Measurements from ENCODE around the gene CRACR2A. TPM values are rescaled to one million over a fixed set of nuclear protein-coding genes. Genes with fewer than 3 reads are reported as not detected.

Gene CRACR2A
- total and polyA plus RNA-seq, 2 donors, result 1.5 to 6.2 TPM

GRCh38 chr12:3630621-3631271, 122.2 kb downstream of the CRACR2A start:
- Histone ChIP-seq H3K36me3 (ENCODE audit: insufficient read depth) (no peaks in the 10 kb centered on the region), H3K4me3 (ENCODE audit: low read depth, low read length) (no peak overlapping the region), H3K4me1 (ENCODE audit: insufficient read depth) (no peaks in the 10 kb centered on the region), H3K27ac (ENCODE audit: low read depth) (no peak overlapping the region)
- DNase-seq (ENCODE audit: extremely low spot score), result no peak
- WGBS, result 88% methylated on average over 8 of the region's 8 CpGs

DNA sequence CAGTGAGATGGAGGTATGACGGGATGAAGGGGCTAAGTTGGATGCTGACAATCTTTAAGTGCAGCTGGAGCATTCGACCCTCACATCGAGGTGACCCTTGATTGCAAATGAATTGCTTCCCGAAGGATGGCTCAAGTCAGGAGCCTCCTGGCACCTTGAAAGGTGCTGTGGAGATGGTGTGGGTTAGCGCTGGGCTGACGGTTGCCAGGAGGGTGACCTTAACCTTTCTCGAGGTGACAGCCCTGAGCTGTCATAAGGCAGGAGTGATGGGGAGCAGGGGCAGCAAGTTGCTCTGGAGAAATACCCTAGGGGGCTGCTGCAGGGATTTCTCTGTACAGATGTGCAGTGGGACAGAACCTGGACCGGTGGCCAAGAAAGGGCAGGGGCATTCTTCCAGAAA, 122.8 kb downstream of the CRACR2A start:
- H3K36me3 ChIP-seq (ENCODE audit: insufficient read depth), result no peaks in the 10 kb centered on the region
- no peaks in the 10 kb centered on the region for H3K4me1 ChIP-seq (ENCODE audit: insufficient read depth)
- WGBS, result 84% methylated on average over 8 of the region's 8 CpGs
- no peak overlapping the region for H3K4me3 ChIP-seq (ENCODE audit: low read depth, low read length)
- DNase-seq (ENCODE audit: extremely low spot score), result no peak
- H3K27ac ChIP-seq (ENCODE audit: low read depth), result no peak overlapping the region

DNA sequence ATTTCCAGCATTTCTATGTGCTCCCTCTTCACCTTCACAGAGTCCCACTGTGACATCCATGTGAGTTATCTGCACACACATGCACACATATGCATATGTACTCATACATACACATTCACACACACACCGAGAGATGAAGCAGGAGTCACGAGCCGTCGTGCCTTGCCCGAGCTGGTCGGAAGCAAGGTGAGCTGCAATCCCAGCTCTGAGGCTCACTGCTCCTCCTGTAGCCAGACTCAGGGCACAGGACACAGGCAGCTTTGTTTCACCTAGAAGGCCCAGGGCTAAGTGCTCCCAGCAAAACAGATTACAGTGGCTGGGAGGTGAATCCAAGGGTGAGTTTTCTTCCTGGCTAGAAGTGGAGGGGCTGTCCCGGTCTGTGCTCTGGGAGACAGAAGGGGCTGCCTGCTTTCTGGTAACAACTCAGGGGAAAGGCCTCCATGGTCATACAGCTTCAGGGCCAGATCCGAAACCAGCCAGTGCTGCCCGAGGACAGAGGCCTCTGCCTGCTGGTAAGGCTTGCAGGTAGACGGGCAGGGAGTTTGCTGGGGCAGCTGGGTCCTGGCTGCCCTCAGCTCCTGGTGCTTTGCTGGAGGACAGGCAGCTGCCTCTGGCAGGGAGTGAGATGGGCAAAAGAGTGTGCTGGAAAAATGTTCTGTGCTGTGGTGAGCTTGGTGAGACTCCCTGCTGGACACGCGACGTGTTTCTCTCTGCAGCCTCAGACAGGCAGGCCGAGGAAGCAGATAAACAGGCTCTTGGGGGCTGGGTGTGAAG, 123.7 kb downstream of the CRACR2A start:
- WGBS, result 83% methylated on average over 14 of the region's 14 CpGs
- no peak for DNase-seq (ENCODE audit: extremely low spot score)
- Histone ChIP-seq H3K27ac (ENCODE audit: low read depth) (no peak overlapping the region), H3K36me3 (ENCODE audit: insufficient read depth) (no peaks in the 10 kb centered on the region), H3K4me1 (ENCODE audit: insufficient read depth) (no peaks in the 10 kb centered on the region), H3K4me3 (ENCODE audit: low read depth, low read length) (no peak overlapping the region)

DNA sequence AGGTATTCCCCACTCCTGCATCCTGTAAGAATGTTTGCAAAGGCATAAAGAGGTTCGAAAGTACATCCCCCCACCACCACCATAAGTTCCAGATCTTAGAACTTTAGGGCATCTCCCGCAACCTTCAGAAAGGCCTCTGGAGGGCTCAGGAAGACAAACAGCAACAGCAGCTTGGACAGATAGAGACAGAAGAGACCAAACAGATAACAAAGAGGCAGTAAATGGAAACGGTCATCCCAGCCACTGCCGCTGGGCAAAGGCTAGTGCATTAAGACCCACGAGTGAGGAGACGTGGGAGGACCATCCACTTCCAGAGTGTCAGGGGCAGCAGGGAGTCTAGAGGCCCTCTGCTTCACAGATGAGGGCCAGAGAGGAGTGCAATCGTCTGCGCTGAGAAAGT, 124.3 kb downstream of the CRACR2A start:
- no peak for DNase-seq (ENCODE audit: extremely low spot score)
- Histone ChIP-seq H3K4me1 (ENCODE audit: insufficient read depth) (no peaks in the 10 kb centered on the region), H3K27ac (ENCODE audit: low read depth) (no peak overlapping the region), H3K36me3 (ENCODE audit: insufficient read depth) (no peaks in the 10 kb centered on the region), H3K4me3 (ENCODE audit: low read depth, low read length) (no peak overlapping the region)
- 78% methylated on average over 8 of the region's 8 CpGs for WGBS

- DNase-seq (ENCODE audit: extremely low spot score), result no peak
- 91% methylated on average over 16 of the region's 16 CpGs for WGBS
- no peaks in the 10 kb centered on the region for H3K4me1 ChIP-seq (ENCODE audit: insufficient read depth)
- H3K4me3 ChIP-seq (ENCODE audit: low read depth, low read length), result no peak overlapping the region
- no peak overlapping the region for H3K27ac ChIP-seq (ENCODE audit: low read depth)
- H3K36me3 ChIP-seq (ENCODE audit: insufficient read depth), result no peaks in the 10 kb centered on the region
Measured at GRCh38 chr12:3627336-3627735, 125.6 kb downstream of the CRACR2A start.

DNA sequence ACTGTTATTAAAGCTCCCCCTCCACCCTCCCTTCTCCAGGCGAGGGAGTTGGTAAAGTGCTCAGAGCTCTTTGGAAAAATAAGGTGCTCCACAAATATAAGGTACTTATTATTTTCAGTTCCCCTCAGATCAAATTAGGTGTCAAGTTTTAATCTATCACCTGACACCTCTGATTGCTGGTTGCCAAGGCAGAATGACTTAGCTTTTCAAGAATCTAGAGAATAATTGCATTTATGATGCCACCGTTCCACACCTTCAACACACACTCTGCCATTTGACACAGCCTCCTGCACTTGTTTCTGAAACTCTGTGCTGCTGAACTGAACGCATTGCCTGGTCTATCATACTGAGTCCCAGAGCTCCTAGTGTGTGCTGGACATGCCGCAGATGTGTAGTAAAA, 128.6 kb downstream of the CRACR2A start:
- no peaks in the 10 kb centered on the region for H3K36me3 ChIP-seq (ENCODE audit: insufficient read depth)
- 93% methylated on average over 4 of the region's 4 CpGs for whole genome bisulfite sequencing
- no peak overlapping the region for H3K4me3 ChIP-seq (ENCODE audit: low read depth, low read length)
- no peak overlapping the region for H3K27ac ChIP-seq (ENCODE audit: low read depth)
- H3K4me1 ChIP-seq (ENCODE audit: insufficient read depth), result no peaks in the 10 kb centered on the region
- DNase-seq (ENCODE audit: extremely low spot score), result no peak

DNA sequence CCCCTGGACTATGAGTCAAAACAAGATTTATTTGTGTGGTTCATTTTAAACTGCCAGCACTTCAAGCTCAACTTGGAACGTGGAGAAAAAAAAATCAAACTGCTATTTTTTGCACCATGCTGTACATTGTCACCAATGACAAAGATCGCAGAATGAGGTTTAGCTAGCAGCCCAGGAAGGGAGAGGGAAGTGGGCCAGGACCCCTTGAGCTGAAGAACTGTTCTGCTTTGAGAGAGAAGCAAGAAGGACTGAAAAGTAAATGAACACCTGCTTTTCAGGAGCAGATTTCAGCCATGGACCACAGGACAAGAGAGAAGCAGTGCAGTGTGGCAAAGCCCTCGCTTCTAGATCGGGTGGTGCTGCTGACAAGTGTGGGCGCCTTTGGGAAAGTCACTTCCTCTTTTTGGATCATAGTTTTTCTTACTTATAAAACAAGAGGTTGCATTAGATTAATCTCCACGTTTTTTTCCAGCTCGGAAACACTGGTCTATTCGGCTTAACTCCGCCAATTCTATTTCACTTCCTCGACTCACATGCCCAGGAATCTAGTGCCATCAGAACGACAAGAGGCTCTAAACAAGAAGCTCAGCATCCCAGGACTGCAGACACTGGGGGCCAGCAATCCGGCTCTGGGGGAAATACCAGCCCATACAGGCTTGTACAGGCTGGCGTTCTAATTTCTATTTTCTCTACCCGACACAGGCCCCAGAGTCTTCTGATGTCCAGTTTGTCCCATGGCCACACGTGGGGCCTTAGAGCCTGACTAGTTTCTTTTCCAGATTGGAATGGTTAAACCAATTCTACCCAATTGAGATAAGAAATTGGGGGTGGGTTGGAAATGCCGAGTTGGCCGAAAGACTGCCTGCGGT, 129.9 kb downstream of the CRACR2A start:
- Histone ChIP-seq H3K4me3 (ENCODE audit: low read depth, low read length) (no peak overlapping the region), H3K36me3 (ENCODE audit: insufficient read depth) (no peaks in the 10 kb centered on the region), H3K4me1 (ENCODE audit: insufficient read depth) (no peaks in the 10 kb centered on the region), H3K27ac (ENCODE audit: low read depth) (no peak overlapping the region)
- DNase-seq (ENCODE audit: extremely low spot score), result no peak
- 76% methylated on average over 18 of the region's 18 CpGs for WGBS

GRCh38 chr12:3622021-3622821, 130.7 kb downstream of the CRACR2A start:
- Histone ChIP-seq H3K36me3 (ENCODE audit: insufficient read depth) (no peaks in the 10 kb centered on the region), H3K27ac (ENCODE audit: low read depth) (no peak overlapping the region), H3K4me3 (ENCODE audit: low read depth, low read length) (no peak overlapping the region), H3K4me1 (ENCODE audit: insufficient read depth) (no peaks in the 10 kb centered on the region)
- 55% methylated on average over 2 of the region's 2 CpGs for WGBS
- no peak for DNase-seq (ENCODE audit: extremely low spot score)

GRCh38 chr12:3620856-3621255, 132.1 kb downstream of the CRACR2A start:
- no peak overlapping the region for H3K4me3 ChIP-seq (ENCODE audit: low read depth, low read length)
- 93% methylated on average over 7 of the region's 7 CpGs for WGBS

DNA sequence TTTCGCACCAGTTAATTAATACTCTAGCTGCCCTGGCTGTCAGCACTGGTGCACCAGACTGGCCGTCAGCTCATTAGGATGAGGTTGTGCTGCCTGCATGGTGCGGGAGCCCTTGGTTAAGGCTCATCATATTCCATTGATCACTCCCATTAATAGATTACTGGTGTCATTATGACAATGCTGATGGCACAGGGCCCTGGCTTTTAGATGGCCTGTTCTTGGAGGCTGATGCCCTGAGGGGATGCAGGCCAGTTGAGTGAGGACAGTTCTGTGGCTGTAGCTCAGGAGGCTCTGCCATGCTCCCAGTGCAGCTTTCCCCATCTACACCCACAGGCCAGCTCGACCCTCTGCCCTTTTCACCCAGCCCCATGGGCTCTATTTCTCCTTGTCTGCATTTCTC, 135.3 kb downstream of the CRACR2A start:
- no peak overlapping the region for H3K27ac ChIP-seq (ENCODE audit: low read depth)
- H3K36me3 ChIP-seq (ENCODE audit: insufficient read depth), result no peaks in the 10 kb centered on the region
- DNase-seq (ENCODE audit: extremely low spot score), result no peak
- 93% methylated on average over 4 of the region's 4 CpGs for WGBS
- H3K4me3 ChIP-seq (ENCODE audit: low read depth, low read length), result no peak overlapping the region
- H3K4me1 ChIP-seq (ENCODE audit: insufficient read depth), result no peaks in the 10 kb centered on the region

More at GRCh38 chr12:3620856-3621255, 132.1 kb downstream of the CRACR2A start:
- no peak for DNase-seq (ENCODE audit: extremely low spot score)
- no peaks in the 10 kb centered on the region for H3K4me1 ChIP-seq (ENCODE audit: insufficient read depth)
- H3K27ac ChIP-seq (ENCODE audit: low read depth), result no peak overlapping the region
- H3K36me3 ChIP-seq (ENCODE audit: insufficient read depth), result no peaks in the 10 kb centered on the region

- WGBS, result 96% methylated on average over 5 of the region's 5 CpGs
- Histone ChIP-seq H3K36me3 (ENCODE audit: insufficient read depth) (no peaks in the 10 kb centered on the region), H3K27ac (ENCODE audit: low read depth) (no peak overlapping the region), H3K4me3 (ENCODE audit: low read depth, low read length) (no peak overlapping the region), H3K4me1 (ENCODE audit: insufficient read depth) (no peaks in the 10 kb centered on the region)
- no peak for DNase-seq (ENCODE audit: extremely low spot score)
Measured at GRCh38 chr12:3615862-3616261, 137.0 kb downstream of the CRACR2A start.

DNA sequence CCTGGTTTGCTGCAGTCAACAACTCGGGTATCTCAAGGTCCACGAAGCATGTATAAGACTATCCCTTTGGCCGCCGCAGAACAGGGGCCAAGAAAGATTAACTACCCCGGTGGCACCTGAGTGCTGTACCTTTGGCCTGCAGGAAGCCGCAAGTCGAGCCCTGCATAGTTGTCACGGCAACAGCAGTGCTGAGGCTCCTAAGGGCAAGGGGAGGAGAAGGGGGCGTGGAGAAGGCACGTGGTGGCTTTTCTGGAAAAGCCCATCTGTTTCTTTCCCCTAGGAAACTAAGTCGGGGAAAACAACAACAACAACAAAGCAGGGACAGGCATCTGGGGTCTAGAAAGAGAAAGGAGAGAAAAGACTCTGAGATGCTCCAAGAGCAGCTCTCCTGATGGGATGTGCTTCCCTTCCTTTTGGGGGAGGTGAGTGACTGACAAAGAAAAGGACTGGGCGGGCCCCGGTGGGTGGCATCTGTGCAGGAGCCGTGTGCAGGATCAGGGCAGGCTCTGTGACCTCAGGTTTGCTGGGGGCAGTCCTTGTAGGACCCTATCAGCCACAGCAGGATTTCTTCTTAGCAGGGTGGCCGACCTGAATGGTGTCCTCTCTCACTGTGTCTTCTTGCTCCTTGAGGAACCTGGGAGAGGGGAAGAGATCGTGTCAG, 138.0 kb downstream of the CRACR2A start:
- Histone ChIP-seq H3K36me3 (ENCODE audit: insufficient read depth) (no peaks in the 10 kb centered on the region), H3K4me3 (ENCODE audit: low read depth, low read length) (no peak overlapping the region), H3K4me1 (ENCODE audit: insufficient read depth) (no peaks in the 10 kb centered on the region), H3K27ac (ENCODE audit: low read depth) (no peak overlapping the region)
- 75% methylated on average over 16 of the region's 16 CpGs for WGBS
- DNase-seq (ENCODE audit: extremely low spot score), result no peak
